NCI-H82 treated with DMSO at 0.1 percent for 48 hours (cell line): ENCODE results near the gene RCAN1.
"Not testable (repeated sequence)": the region's sequence is repeated elsewhere in the genome, so short reads cannot be mapped to it uniquely, and the experiment has no call there.

Experiments used
- DNase-seq: peaks from one replicate; lab custom pipeline; 2025; ENCODE audit not compliant: unreplicated experiment; lab: John Stamatoyannopoulos, UW

The RCAN1 gene

DNA sequence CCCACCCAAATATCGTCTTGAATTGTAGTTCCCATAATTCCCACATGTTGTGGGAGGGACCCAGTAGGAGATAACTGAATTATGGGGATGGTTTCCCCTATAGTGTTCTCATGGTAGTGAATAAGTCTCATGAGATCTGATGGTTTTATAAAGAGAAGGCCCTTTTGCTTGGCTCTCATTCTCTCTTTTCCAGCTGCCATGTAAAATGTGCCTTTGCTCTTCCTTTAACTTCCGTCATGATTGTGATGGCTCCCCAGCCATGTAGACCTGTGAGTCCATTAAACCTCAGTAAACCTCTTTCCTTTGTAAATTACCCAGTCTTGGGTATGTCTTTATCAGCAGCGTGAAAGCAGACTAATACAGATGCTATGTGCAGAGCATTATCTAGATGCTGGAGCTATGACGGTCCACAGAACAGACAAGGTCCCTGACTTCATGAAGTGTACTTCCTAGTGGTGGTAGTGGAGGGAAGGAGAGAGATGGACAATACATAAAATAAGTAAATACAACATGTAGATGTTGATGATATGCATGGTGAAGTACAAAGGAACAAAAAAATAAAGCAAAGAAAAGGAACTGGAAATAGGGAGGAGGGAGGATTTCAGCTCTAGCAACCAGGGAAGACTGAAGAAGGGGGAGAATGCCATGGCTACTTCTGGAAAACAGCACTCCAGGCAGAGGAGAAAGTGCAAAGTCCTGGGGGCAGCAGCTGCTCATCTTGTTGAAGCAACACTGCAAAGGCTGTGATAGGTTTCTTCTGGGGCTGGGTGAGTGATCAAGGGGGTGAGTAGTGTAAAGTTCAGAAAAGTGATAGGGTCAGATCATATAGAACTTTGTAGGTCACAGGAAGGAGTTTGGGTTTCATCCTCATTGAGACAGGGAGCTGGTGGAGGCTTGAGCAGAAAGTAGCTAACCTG is 6.8 kb upstream of the RCAN1 start:
- no peak for DNase-seq

DNA sequence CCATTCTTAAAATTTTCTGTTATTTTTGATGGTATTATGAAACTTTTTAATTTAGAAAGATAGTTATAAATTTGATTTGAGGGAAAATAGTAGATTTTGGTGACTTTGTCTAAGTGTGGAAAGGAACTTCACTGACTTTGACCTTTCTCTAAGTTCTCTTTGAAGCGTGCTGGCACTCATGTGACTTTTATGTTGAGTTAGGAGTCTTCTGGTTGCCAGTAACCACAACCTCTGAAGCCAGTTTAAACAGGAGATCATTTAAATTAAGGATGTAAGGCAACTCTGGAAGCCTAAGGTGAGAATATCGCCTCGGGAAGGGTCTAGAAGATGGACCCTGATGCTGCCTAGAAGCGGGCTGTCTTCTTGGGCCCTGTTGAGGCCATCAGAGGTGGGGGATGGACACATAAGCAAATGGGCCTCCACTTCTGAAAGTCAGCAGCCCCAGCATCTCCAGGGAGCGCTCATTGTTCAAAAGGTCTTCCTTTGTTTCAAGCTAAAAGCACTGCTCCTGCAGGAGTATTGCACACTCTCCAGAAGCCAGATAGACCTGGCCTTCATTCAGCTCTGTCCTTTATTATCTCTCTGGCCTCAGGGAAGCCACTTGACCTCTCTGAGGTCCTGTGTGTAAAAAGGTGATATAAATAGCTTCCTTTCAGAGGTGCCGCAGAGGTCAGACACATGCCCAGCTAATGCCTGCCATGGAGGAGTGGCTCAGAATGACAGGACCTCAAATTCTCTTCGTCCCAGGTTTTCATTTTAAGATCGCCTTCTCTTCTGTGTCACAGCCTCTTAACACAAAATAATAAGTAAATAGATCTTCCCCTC is 5.1 kb upstream of the RCAN1 start:
- DNase-seq: no peak

DNA sequence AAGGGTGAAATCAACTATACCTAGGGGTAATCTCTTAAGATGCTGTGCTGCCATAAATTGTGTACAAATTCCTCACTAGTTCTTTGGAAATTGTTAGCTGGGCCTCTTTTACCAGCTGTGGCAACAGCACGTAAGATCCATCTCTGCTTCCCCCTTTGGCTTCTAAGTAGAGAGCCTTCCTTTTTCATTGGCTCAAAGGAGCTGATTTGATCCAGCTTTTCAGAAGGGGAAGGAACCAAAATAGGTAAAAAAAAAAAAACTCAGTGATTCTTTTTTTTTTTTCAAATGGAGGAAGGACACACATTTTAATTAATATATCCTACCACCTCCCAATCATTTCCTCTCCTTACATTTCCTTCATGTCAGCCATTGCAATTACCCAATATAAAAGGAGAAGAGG is 4.0 kb upstream of the RCAN1 start:
- DNase-seq: no peak

DNA sequence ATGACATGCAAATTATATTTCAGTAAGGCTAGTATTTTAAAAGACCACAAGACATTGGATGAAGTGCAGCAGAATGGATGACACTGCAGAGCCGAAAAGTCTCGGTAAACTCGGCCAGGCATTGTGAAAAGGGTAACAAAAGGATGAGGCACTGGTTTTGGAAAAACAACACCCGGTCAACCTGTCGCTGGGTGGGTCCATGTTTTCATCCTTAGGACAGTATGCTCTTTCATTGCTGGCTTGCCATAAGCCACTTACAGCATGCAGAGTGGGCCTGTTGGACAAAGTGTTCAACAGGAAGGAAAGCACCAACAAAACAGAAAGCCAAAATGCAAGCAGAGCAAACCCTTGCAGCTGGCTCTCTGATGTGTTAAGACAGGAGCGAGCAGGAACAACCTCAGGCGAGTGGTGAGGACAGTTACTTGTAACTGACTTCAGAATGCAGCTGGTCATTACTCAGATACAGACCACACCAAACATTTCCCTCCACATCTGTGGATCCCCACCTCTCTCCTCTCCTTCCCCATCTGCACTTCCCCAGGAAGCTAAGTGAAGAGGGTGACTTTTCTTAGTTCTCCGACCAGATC is 2.9 kb upstream of the RCAN1 start:
- no peak for DNase-seq

DNA sequence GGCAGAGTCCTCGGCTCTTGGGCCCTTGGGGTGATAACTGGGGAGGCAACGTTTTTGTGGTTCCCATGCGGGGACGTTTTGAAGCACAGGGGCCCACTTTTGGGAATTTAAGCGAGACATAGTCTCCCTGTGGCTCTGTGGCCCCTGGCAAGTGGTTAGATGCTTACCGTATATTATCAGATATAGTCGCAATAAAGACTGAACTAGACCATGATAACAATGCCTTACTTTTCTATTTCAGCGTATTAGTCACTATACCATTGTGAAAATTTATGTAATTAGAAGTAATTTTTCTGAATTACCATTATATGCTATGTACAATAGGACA is 538 bp upstream of the RCAN1 start:
- no peak for DNase-seq

DNA sequence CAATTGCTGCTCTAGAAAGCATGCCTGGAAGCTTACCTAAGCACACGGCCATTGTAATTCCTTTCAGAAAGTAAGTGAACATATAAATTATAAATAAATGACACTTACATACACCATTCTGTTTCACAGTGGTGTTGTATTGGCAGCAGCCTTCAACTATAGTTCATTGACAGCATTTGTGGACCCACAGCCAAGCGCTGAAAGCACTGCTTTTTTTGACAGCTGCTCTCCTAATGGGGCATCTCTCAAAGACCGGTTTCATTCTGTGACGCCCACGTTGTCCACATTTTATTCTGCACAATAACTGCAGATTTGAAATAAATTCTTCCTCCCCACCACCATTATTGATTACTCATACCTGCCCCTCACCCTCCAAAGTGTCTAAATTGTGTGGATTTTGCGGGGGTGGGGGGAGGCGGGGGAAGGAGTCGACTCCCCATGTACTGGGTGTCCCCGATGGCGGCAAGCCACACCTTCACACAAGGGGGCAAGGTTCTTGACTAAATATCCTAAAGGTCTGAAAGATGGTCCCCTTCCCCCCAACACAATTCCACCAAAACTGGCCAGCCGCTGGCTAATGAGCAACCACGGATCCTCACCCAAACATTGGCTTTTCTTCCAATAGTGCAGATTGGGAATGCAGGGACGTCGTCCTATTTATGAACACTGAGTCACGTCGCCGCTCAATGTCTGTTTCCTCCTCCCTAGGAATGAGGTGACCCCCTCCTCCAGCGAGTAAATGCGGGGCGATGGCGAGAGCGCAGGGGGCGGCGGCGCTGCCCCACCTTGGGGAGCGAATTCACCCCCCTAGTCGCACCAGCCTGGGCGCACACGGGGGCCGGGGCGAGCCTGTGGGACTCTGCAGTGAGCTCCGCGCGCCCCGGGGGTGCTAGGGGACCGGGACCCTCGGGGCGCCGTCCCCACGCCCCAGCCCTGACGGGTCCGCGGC is 960 bp downstream of the RCAN1 start:
- DNase-seq: no peak

DNA sequence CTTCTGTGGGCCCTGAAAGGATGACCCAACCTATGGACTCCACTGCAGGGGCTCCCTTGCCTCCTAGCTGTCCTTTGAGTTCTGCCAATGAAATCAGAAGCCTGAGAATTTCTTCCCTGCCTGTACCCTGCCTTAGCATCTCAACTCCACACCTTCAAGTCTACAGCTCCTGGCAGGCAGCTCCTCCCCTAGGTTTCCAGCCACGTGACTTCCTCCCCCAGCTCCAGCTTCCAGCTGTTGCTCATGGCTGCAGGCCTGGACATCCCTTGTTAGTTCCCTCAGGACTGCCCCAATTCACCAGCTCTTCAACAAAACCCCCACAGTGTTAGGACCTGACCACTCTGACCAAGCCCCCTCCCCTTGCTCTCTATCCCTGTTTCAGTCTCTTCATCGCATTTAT is 2.4 kb downstream of the RCAN1 start:
- no peak for DNase-seq

DNA sequence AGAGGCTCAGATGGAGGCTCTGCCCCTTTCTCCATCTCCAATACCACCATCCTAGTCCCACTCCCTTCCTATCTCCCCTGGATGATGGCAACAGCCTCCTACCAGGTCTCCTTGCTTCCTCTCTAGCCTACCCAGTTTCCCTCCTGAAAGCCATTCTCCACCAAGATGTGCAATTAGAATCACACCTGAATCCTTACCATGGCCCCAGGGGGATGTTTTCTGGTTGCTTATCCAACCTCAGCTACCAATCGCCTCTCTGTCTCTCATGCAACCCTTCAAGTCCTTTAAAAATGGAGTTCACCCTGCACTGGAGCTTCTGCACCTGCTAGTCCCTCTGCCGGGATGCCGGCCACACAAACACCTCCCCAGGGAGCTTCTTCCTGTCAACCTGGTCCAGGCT is 2.9 kb downstream of the RCAN1 start:
- DNase-seq: no peak

DNA sequence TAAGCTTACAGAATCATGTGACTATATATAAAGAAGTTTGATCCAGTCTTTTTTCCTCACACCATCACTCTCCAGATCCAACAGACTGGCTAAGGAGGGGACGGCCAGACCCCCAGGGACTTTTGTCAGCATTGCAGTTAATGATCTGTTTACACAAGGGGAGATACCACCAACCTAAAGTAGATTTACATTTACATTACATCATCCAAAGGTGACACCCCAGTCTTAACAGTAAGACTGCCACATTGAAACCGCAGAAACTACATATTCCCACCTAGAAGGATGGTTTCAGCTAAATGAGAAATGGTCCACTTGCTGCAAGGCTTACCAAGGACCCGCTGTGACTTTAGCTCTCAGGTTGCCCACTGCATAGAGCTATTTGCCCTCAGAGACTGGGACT is 3.4 kb downstream of the RCAN1 start:
- DNase-seq: no peak

DNA sequence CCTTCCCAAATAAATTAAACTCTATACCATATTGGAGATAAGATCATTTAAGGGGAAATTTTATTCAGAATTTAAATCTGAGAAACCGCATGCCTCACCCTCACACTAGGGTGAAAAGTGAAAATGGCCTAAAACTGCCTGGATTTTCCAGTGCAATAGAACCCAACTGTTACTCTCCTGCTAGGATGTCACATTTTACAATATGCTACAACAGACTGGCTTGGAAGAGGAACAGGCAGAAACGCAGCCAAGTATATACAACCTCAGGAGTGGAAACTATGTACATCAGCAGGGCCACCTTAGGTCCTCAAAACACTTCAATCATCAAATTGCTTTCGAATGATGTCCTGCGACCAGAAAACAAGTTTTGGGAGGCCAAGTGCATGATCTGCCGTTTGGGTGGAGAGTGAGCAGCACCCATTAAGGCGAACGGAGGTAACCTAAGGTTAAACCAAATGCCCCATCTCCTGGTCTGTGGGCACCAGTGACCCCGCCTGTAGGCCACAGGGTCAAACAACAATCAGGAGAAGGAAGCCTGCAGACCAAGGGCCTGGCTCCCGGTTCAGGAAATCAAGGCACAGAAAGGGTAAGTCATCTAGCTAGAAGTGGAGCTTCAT is 4.9 kb downstream of the RCAN1 start:
- no peak for DNase-seq

DNA sequence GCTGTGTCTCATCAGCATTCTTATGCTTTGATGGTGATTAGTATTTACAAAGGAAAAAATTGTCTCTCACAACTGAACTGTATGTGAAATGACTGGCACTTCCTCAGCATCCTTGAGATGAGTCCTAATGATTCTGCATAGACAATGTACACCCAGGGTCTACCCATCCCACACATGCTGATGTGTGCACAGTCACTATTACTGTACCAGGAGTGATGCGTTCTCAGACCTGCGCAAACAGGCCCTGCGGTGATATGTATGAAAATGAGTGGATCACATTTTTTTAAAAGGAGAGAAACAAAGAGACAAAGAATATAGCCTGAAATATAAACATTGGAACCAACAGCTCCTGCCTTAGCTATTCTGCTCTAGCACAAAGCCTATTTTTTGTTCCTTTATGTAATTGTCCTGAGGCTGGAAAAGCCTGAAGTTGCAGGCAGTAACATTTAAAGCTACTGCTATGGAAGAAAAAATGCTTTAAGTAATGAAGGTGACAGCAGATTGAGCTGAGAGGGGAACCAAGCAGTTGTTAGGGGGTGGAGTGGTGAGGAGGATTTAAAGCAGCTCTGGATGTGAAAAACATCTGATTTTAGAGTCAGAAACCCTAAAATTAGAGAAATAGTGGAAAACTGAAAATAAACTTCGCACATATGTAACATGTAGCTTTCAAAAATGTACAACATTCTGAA is 5.5 kb downstream of the RCAN1 start:
- DNase-seq: no peak

DNA sequence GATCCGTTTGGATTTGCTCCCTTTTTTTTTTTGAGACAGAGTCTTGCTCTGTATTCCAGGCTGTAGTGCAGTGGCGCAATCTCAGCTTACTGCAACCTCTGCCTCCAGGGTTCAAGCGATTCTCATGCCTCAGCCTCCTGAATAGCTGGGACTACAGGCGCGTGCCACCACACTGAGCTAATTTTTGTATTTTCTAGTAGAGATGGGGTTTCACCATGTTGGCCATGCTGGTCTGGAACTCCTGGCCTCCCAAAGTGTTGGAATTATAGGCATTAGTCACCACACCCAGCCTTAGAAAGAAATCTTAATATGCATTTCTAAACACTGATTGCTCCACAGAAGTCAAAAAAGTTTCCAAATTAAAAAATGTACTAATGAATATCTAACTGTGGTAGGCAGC is 7.5 kb downstream of the RCAN1 start:
- DNase-seq: not testable (repeated sequence)

DNA sequence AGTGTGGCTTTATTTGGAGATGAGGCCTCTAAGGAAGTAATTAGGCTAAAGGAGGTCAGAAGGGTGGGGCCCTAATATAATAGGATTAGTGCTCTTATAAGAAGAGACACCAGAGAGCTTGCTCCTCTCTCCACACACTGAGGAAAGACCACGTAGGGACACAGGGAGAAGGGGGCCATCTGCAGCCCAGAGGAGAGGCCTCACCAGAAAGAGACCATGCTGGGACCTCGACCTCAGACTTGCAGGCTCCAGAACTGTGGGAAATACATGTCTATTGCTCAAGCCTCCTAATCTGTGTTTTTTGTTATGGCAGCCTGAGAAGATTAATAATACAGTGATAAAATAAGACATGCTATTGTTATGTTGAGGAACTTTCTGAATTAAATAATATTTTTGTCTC is 8.3 kb downstream of the RCAN1 start:
- peak; percentile 96 for DNase-seq

DNA sequence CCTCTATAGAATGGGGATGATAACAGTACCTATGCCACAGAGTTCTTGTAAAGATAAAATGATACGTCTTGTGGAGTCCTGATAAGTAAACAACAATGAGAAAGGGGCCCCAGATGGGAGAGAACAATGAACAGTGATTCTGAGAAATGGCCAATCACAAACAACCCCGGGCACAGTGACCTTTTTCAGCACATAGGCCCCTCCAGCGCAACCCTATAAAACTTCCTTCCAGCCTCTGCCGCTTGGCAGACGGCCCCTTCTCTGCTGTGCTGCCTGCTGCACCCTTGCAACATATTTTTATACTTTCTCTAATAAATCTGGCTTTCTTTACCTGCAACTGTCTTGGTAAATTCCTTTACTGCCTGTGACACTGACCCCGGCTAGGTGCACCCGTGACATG is 8.9 kb downstream of the RCAN1 start:
- no peak for DNase-seq

DNA sequence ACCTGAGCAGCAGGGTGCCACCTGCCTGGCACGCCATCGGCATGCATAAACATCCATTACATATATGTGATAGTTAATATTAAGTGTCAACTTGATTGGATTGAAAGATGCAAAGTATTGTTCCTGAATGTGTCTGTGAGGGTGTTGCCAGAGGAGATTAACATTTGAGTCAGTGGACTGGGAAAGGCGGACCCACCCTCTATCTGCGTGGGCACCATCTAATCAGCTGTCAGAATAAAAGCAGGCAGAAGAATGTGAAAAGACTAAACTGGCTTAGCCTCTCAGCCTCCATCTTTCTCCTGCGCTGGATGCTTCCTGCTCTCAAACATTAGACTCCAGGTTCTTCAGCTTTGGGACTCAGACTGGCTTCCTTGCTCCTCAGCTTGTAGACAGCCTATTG is 10.0 kb downstream of the RCAN1 start:
- DNase-seq: not testable (repeated sequence)

DNA sequence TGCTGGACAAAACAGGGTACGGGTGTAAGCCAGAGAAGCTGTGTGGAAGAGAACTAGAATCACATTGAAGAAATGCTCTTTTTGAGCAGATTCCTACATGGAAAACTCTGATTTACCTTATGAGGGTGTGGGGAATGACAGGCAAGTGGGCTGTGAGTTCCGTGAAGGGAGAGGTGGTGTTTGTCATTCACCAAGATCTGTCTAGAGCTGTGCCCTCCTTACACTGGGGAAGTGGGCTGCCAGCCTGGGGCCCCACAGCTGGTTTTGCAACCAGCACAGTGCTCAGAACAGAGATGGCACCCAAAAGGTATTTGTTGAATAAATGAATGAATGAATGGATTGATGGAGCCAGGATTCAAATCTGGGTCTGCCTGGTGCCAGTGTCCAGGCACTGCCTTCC is 10.4 kb downstream of the RCAN1 start:
- DNase-seq: no peak

DNA sequence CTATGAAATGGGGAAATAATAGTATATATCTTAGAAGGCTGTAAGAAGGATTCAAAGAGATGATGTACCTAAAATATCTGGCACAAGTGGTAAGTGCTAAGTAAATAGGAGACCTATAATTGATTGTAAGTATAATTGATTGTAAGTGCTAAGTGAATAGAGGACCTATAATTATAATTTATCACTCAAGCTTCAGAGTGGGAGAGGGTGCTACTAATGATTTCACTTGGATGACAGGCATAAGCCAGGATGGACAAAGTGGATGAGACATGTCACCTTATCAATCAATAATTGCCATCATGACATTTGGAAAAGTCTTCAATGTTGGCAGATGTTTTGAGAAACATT is 11.2 kb downstream of the RCAN1 start:
- no peak for DNase-seq

DNA sequence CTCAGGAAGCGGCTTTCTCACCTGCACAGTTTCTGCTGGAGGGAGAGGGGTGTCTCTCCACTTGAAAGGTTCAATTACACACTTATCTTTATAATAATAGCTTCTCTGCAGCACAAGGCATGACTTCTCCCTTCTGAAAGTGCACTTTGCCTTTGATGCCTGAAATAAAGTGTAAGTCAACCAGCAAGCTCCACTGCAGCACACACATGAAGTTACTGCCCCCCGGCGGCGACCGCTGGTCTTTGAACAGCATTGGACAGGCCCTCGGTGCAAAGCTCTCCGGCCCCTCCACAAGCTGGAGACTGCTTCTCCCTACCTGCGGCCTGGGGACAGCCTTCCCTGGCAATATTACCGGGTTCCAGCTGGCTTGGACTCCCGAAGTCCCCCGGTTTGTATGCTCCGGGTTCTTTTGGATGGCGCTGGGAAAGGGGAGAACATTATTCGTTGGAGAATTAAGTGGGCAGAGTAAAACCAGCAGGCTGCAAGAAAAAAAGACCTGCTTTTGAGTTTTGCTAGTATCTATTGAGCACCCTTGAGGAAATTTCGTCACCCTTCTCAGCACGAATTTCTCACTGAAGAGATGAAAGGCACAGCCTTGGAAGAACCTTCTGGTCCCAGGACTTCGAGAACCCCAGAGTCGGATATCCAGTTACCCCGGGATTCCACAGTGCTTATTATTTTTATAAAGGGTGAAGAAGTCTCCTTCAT is 11.8 kb downstream of the RCAN1 start:
- peak; percentile 16 for DNase-seq

DNA sequence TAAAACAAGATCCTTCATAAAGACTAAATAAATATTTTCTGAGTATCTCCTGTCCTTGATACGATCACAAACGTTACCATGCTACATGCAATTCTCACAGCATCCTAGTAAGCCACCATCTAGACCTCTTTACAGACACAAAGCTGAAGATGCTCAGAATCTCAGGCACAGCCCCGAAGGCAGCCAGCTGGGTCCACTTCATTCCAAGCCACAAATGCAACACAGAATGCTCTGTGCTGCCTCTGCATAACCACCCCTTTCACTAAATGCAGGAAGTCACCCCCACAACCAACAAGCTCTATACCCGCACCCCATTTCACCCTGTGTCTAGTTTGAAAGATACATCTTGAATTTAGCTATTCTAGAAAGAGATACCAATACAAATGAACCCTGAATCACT is 12.9 kb downstream of the RCAN1 start:
- no peak for DNase-seq
